Colonic mucosa (tissue), 4 donors: ENCODE measurements around the gene KCNJ1. TPM values are rescaled to one million over a fixed set of nuclear protein-coding genes. Genes with fewer than 3 reads are reported as not detected.

Experiments
- DNase-seq: peaks from one replicate; pipeline ENCODE4 v3.0.0-alpha.2; 2020
- H3K27ac ChIP-seq: fragments of 200-600 bp; one replicate; pipeline ENCODE4 v1.8.0; 2021
- H3K27me3 ChIP-seq: fragments of 200-600 bp; one replicate; pipeline ENCODE4 v1.8.0; 2021
- H3K36me3 ChIP-seq: fragments of 200-600 bp; one replicate; pipeline ENCODE4 v1.8.0; 2021
- H3K4me1 ChIP-seq: fragments of 200-600 bp; one replicate; pipeline ENCODE4 v1.8.0; 2021; ENCODE audit warnings: mild to moderate bottlenecking
- H3K4me3 ChIP-seq: fragments of 200-600 bp; one replicate; pipeline ENCODE4 v1.8.0; 2021
- H3K9ac ChIP-seq, 2 donors: one replicate each; pipeline ENCODE4 v1.7.0; 2013; ENCODE audit warnings: control low read depth in 2 of 2, low read depth in 2 of 2, low read length in 2 of 2
- H3K9me3 ChIP-seq: fragments of 200-600 bp; one replicate; pipeline ENCODE4 v1.8.0; 2021
- intact Hi-C: fragments of 100-400 bp; cut with DNase I; formaldehyde crosslinking; loops from one replicate; pipeline ENCODE4 v1.14.1; 2022
- total RNA-seq, 2 donors: library from RNA; stranded (reverse); fragmentation: NEBNext Ultra II Directional in 1 of 2; extraction: Animal tissue kit (Norgen Biotek cat#: 25700) in 1 of 2; gene quantifications; one replicate each; pipeline ENCODE4 v1.2.1, GENCODE V29; 2021
- TF ChIP-seq, protein P1 (sequence below): fragments of 200-600 bp; IDR thresholded peaks from one replicate; pipeline ENCODE4 v1.8.0; 2022; ENCODE audit warnings: antibody characterized with exemption, mild to moderate bottlenecking
- donor health status: healthy.
- donor health status: DM: no; HTN: no; CAD: no.
- donor health status: DM: no; HTN: no; CAD: no.

KCNJ1 gene
- total RNA-seq, 2 donors from 2014 or later = not detected

DNA sequence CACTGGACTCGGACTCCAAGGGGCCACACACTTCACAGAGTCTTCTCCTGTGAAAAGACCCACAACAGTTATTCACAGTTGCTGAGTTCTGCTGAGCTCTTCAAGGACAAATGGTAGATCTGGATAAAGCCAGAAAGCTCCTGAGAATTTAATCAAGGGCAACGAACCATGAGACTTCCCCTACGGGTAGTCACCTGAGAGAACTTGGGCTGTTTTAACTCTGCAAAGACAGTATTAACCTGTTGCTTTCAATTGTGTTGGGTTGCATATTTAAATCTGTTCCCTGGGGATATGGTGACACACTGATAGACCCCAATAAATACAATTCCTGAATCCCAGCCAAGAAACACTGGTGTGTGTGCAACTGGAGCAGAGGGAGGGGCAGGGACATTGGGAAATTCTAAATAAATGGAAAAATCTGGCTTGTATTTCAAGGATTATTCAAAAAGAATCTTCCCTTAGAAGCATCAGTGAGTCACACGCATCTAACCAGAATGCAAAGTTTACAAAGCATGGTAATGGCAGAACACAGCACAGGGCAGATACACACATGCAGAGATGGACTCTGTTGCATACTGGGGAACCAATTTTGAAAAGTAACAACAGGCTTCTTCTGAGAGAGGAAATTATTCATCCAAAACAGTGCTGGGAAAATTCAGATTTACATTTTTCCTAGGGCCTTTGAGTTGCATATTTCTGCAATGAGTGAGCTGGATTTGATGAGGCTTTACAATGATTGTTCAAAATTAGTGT, 4.0 kb downstream of the KCNJ1 start:
- H3K9ac ChIP-seq = no peak overlapping the region
- no peak for DNase-seq
- TF ChIP-seq, protein P1, sequence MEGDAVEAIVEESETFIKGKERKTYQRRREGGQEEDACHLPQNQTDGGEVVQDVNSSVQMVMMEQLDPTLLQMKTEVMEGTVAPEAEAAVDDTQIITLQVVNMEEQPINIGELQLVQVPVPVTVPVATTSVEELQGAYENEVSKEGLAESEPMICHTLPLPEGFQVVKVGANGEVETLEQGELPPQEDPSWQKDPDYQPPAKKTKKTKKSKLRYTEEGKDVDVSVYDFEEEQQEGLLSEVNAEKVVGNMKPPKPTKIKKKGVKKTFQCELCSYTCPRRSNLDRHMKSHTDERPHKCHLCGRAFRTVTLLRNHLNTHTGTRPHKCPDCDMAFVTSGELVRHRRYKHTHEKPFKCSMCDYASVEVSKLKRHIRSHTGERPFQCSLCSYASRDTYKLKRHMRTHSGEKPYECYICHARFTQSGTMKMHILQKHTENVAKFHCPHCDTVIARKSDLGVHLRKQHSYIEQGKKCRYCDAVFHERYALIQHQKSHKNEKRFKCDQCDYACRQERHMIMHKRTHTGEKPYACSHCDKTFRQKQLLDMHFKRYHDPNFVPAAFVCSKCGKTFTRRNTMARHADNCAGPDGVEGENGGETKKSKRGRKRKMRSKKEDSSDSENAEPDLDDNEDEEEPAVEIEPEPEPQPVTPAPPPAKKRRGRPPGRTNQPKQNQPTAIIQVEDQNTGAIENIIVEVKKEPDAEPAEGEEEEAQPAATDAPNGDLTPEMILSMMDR = no peak
- H3K36me3 ChIP-seq = no peaks in the 10 kb centered on the region
- no peaks in the 10 kb centered on the region for H3K4me1 ChIP-seq
- H3K9me3 ChIP-seq = no peaks in the 10 kb centered on the region
- intact Hi-C loops = no loop called here
- H3K27me3 ChIP-seq = no peaks in the 10 kb centered on the region
- no peak overlapping the region for H3K27ac ChIP-seq
- no peak overlapping the region for H3K4me3 ChIP-seq

DNA sequence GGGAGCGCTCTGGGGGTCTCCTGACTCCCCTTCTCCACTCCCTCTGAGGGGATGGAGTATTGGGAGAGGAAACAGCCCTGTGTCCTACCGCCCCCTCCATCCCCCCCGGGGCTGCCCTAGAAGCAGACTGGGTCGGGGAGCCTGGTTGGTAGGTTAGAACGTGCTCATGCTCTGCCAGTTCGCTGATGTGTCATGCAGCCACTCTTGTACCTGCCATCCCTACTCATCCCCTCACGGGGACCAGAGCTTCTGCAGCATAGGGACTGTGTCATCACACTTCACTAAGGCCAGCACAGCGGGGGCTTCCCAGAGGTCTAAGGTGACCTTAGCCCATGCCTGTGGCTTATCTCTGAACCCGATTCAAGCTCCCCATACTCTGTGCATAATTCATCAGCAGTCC, 4.7 kb downstream of the KCNJ1 start:
- Histone ChIP-seq H3K4me3 (no peak overlapping the region), H3K9me3 (no peaks in the 10 kb centered on the region), H3K36me3 (no peaks in the 10 kb centered on the region), H3K9ac (no peak overlapping the region), H3K27ac (no peak overlapping the region), H3K27me3 (no peaks in the 10 kb centered on the region), H3K4me1 (no peaks in the 10 kb centered on the region)
- TF ChIP-seq, protein P1 = no peak
- no peak for DNase-seq
- intact Hi-C loops = no loop called here

DNA sequence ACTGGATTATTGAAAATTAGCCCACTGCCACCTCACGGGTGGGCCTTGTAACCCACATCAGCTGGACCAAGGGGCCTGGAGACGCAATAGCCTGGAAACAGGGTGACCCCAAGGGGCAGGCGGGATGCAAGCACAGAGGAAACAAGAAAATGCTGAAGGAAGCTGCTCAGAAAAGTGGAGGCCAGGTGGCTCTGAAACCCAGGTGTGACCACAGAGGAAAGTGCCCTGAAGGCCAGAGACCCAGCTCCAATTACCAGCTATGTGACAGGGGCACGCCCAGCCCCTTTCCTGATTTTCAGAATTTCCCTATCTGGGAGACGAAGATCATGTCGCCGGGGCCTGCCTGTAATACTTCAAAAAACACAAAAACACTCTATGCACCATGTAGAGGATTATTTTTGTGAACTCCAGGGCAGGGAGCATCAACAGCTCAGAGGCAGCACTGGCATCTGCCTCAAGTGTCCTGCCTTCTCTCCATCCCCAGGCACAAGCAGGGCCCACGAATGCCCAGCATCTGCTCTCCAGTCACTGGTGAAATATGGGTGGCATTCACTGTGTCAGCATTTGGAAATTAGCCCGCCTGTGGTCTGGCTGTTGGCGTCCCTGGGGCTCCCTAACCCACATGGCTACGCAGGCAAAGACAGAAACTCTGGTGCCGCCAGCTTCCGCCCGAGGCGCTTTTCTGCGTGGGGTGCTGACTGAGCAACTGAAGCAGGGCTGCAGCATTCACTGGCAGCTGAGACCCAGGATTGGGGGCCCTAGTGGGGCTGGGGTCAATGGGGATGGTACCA, 6.3 kb downstream of the KCNJ1 start:
- Histone ChIP-seq H3K9ac (no peak overlapping the region), H3K9me3 (no peaks in the 10 kb centered on the region), H3K27me3 (no peaks in the 10 kb centered on the region), H3K27ac (no peak overlapping the region), H3K4me1 (no peaks in the 10 kb centered on the region), H3K36me3 (no peaks in the 10 kb centered on the region), H3K4me3 (no peak overlapping the region)
- intact Hi-C loops = no loop called here
- TF ChIP-seq, protein P1 = no peak
- no peak for DNase-seq

DNA sequence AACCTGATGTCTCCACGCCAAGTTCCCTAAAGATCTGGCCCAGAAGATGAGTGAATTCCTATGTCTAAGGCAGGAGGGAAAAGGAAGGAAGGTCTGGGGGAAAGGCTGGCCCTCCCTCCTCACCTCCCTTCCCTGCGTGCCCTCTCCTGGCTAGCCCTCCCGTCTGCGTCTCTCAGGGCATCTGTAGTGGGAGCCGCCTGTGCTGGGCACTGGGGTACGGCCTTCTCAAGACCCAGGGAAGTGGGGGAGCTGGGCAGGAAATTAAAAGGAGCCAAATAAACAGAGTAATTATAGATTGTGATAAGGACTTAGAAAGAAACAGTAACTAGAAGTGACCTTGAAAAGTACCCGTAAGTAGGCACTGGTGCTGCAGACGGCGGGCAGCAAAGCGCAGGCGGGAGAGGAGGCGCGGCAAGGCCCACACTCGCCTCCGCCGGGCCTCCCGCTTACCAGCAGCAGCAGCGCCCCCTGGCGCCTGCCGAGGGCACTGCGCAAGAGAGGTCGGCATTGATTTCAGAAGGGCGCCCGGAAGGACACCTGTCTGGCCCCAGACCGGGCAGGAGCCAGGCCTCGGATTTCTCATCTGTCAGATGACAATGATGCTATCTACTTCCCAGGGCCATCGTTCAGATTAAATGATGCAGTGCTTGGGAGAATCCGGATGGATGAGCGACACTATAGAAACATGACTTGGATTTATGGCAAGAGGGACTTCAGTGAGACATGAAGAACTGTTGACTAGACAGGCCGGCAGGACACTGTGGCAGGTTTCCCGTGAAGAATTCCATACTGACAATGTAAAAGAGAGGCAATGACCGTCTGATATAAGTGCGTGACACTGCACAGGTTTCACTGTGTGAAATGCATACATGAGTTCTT, 7.3 kb downstream of the KCNJ1 start:
- H3K4me1 ChIP-seq = no peaks in the 10 kb centered on the region
- H3K27me3 ChIP-seq = no peaks in the 10 kb centered on the region
- no peaks in the 10 kb centered on the region for H3K36me3 ChIP-seq
- TF ChIP-seq, protein P1 = peak; percentile 92
- no peak overlapping the region for H3K27ac ChIP-seq
- H3K4me3 ChIP-seq = no peak overlapping the region
- no peaks in the 10 kb centered on the region for H3K9me3 ChIP-seq
- intact Hi-C loops = no loop called here
- peak overlapping the region in 1 of 2 donors; percentile 35 for H3K9ac ChIP-seq
- DNase-seq = peak; percentile 80

DNA sequence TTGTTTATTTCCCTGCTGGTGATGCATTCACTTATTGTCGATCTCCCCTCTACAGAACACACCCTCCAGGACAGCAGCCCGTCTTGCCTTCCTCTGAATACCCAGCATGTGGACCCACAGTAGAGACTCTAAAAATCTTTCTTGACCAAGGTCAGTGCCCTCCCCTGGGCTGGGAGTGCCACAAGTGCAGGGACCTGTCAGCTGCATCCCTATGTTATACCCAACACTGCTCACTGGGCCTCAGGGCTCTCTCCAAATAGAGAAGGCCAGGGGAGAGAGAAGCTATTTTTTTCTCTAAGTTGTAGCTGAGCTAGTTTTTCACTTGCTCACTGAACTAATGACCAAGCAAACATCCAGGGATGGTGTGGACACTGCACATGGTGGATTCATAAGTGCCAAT, 9.8 kb downstream of the KCNJ1 start:
- no peak overlapping the region for H3K4me3 ChIP-seq
- no peak for DNase-seq
- no peak overlapping the region for H3K9ac ChIP-seq
- intact Hi-C loops = no loop called here
- H3K9me3 ChIP-seq = no peaks in the 10 kb centered on the region
- H3K36me3 ChIP-seq = no peaks in the 10 kb centered on the region
- H3K27ac ChIP-seq = no peak overlapping the region
- H3K4me1 ChIP-seq = no peaks in the 10 kb centered on the region
- TF ChIP-seq, protein P1 = no peak
- no peaks in the 10 kb centered on the region for H3K27me3 ChIP-seq
